Osteoblast (primary cell): Measurements from ENCODE around the gene VOPP1. TPM values are rescaled to one million over a fixed set of nuclear protein-coding genes. Genes with fewer than 3 reads are reported as not detected.
A peak's percentile ranks its signal among the peaks of the same experiment; 100 is the strongest.

Experiments
- DNase-seq: peaks from one replicate; pipeline ENCODE4 v3.0.0; 2011; ENCODE audit warnings: low spot score, mixed read lengths; ENCODE audit not compliant: insufficient read length; ENCODE audit errors: missing footprints
- H2AFZ ChIP-seq: 2 replicates; pipeline ENCODE4 v1.6.0; 2011; ENCODE audit warnings: mild to moderate bottlenecking, low read length
- H3K27ac ChIP-seq: 2 replicates; pipeline ENCODE4 v1.5.1; 2011; ENCODE audit warnings: mild to moderate bottlenecking, low read depth, low read length, moderate library complexity
- H3K27me3 ChIP-seq: 2 replicates; pipeline ENCODE4 v1.6.0; 2012; ENCODE audit warnings: mild to moderate bottlenecking, control low read depth, inconsistent platforms, low read length, moderate library complexity; ENCODE audit not compliant: insufficient read depth
- H3K36me3 ChIP-seq: 2 replicates; pipeline ENCODE4 v1.5.1; 2011; ENCODE audit warnings: mild to moderate bottlenecking, low read length, control low read depth, moderate library complexity; ENCODE audit not compliant: insufficient read depth
- H3K4me1 ChIP-seq: 2 replicates; pipeline ENCODE4 v1.5.1; 2011; ENCODE audit warnings: mild to moderate bottlenecking, low read length, control low read depth, moderate library complexity; ENCODE audit not compliant: insufficient read depth
- H3K4me2 ChIP-seq: 2 replicates; pipeline ENCODE4 v1.6.0; 2011; ENCODE audit warnings: mild to moderate bottlenecking, low read length; ENCODE audit not compliant: insufficient read depth
- H3K4me3 ChIP-seq: fragments of 200-600 bp; sonication (generic); 3 replicates; pipeline ENCODE4 v1.5.1; 2012; ENCODE audit warnings: mild to moderate bottlenecking, low read length, inconsistent platforms; ENCODE audit not compliant: insufficient read depth
- H3K79me2 ChIP-seq: 2 replicates; pipeline ENCODE4 v1.6.0; 2012; ENCODE audit warnings: mild to moderate bottlenecking, low read length, control low read depth, inconsistent platforms; ENCODE audit not compliant: insufficient read depth
- H3K9me3 ChIP-seq: 2 replicates; pipeline ENCODE4 v1.5.1; 2011; ENCODE audit warnings: low read depth, low read length, control low read depth
- H4K20me1 ChIP-seq: 2 replicates; pipeline ENCODE4 v1.6.0; 2012; ENCODE audit warnings: mild to moderate bottlenecking, low read length, control low read depth; ENCODE audit not compliant: insufficient read depth
- CTCF ChIP-seq: IDR thresholded peaks from 2 replicates; pipeline ENCODE4 v1.5.1; 2011; ENCODE audit warnings: mild to moderate bottlenecking, low read depth, low read length, moderate library complexity; ENCODE audit errors: extremely low read depth
- total RNA-seq: library from RNA; depleted of rRNA; stranded (reverse); fragments of >200 nt; gene quantifications from 2 replicates; pipeline ENCODE4 v1.2.3, GENCODE V29; 2012

The VOPP1 gene
- total RNA-seq, 1 donor, result 74.6 TPM

- peaks cover 12% of the 10 kb centered on the region for H3K4me1 ChIP-seq
- no peak overlapping the region for H3K4me3 ChIP-seq
- H3K27ac ChIP-seq, result no peak overlapping the region
- peaks cover 2% of the 10 kb centered on the region for H4K20me1 ChIP-seq
- no peak for DNase-seq
- H3K27me3 ChIP-seq, result no peaks in the 10 kb centered on the region
- H3K36me3 ChIP-seq, result no peaks in the 10 kb centered on the region
- no peak overlapping the region for H2AFZ ChIP-seq
- no peaks in the 10 kb centered on the region for H3K9me3 ChIP-seq
- TF ChIP-seq CTCF, result no peak
- no peak overlapping the region for H3K4me2 ChIP-seq
- H3K79me2 ChIP-seq, result no peaks in the 10 kb centered on the region
Measured at GRCh38 chr7:55426676-55427075, 145.6 kb downstream of the VOPP1 start.

- no peak overlapping the region for H3K4me2 ChIP-seq
- H3K4me3 ChIP-seq, result no peak overlapping the region
- TF ChIP-seq CTCF, result no peak
- H3K4me1 ChIP-seq, result peaks cover 17% of the 10 kb centered on the region
- peaks cover 2% of the 10 kb centered on the region for H4K20me1 ChIP-seq
- no peaks in the 10 kb centered on the region for H3K9me3 ChIP-seq
- H3K79me2 ChIP-seq, result no peaks in the 10 kb centered on the region
- no peak for DNase-seq
- H3K27me3 ChIP-seq, result no peaks in the 10 kb centered on the region
- no peak overlapping the region for H3K27ac ChIP-seq
- no peaks in the 10 kb centered on the region for H3K36me3 ChIP-seq
- H2AFZ ChIP-seq, result no peak overlapping the region
Measured at GRCh38 chr7:55425141-55425752, 147.1 kb downstream of the VOPP1 start.

- Histone ChIP-seq H3K27ac (no peak overlapping the region), H4K20me1 (peaks cover 2% of the 10 kb centered on the region), H3K27me3 (no peaks in the 10 kb centered on the region), H3K4me3 (no peak overlapping the region), H3K4me2 (no peak overlapping the region), H3K79me2 (no peaks in the 10 kb centered on the region), H3K36me3 (no peaks in the 10 kb centered on the region), H2AFZ (no peak overlapping the region), H3K9me3 (no peaks in the 10 kb centered on the region), H3K4me1 (peaks cover 19% of the 10 kb centered on the region)
- no peak for DNase-seq
- no peak for TF ChIP-seq CTCF
Measured at GRCh38 chr7:55423891-55424290, 148.4 kb downstream of the VOPP1 start.

GRCh38 chr7:55423277-55423711 is 149.0 kb downstream of the VOPP1 start:
- Histone ChIP-seq H3K27ac (no peak overlapping the region), H3K4me1 (peaks cover 19% of the 10 kb centered on the region)

More at GRCh38 chr7:55423277-55423711, 149.0 kb downstream of the VOPP1 start:
- H3K79me2 ChIP-seq, result no peaks in the 10 kb centered on the region
- no peaks in the 10 kb centered on the region for H3K9me3 ChIP-seq
- no peak for DNase-seq
- no peaks in the 10 kb centered on the region for H3K36me3 ChIP-seq
- no peaks in the 10 kb centered on the region for H3K27me3 ChIP-seq
- H4K20me1 ChIP-seq, result peaks cover 2% of the 10 kb centered on the region
- peak; percentile 32 for TF ChIP-seq CTCF
- no peak overlapping the region for H2AFZ ChIP-seq
- H3K4me3 ChIP-seq, result no peak overlapping the region
- H3K4me2 ChIP-seq, result no peak overlapping the region

Other genes starting within 250 kb of the VOPP1 start
- 17.4 and 19.2 TPM in 2 replicates for gene LANCL2, start 207.2 kb downstream of the VOPP1 start, total RNA-seq